CD4-positive, alpha-beta T cell (primary cell): ENCODE data around the gene ADAD1. TPM values are rescaled to one million over a fixed set of nuclear protein-coding genes. Genes with fewer than 3 reads are reported as not detected.
A peak's percentile ranks its signal among the peaks of the same experiment; 100 is the strongest.

Experiments used
- ATAC-seq: fragments of 200-7000 bp; cut with Tn5 transposase; one replicate; pipeline ENCODE4 v1.10.0; 2022; ENCODE audit warnings: mild to moderate bottlenecking; ENCODE audit not compliant: poor library complexity
- CTCF ChIA-PET: fragments of 350-600 bp; sonication (Branson Sonifier 250); formaldehyde crosslinking; loops from one replicate; lab custom pipeline; 2021; ENCODE audit warnings: antibody characterized with exemption, inconsistent platforms; lab: Charles Lee
- POLR2A ChIA-PET: fragments of 350-600 bp; sonication (Branson Sonifier 250); formaldehyde crosslinking; loops from one replicate; lab custom pipeline; 2021; ENCODE audit warnings: antibody characterized with exemption, inconsistent platforms; lab: Charles Lee
- DNase-seq, 14 experiments: peaks; one replicate each; pipeline ENCODE4 v3.0.0-alpha.2; 2013 to 2020; ENCODE audit warnings: mixed read lengths in 2 of 14
- H3K27ac ChIP-seq, 2 donors: one replicate each; pipeline versions ENCODE4 v1.5.1 to v1.7.0; 2013; ENCODE audit warnings: low read length in 2 of 2, low read depth in 1 of 2, mild to moderate bottlenecking in 1 of 2
- H3K27me3 ChIP-seq, 2 experiments: 1 replicate in 1 of 2; 2 replicates in 1 of 2; pipeline versions ENCODE4 v1.6.1 to v1.7.0; 2013; ENCODE audit warnings: low read length in 2 of 2, control low read depth in 1 of 2, mild to moderate bottlenecking in 1 of 2, moderate library complexity in 1 of 2; ENCODE audit not compliant: insufficient read depth in 2 of 2, control insufficient read depth in 1 of 2
- H3K36me3 ChIP-seq: one replicate; pipeline ENCODE4 v1.6.1; 2013; ENCODE audit warnings: low read length, control low read depth; ENCODE audit not compliant: insufficient read depth
- H3K4me1 ChIP-seq: one replicate; pipeline ENCODE4 v1.6.1; 2013; ENCODE audit warnings: low read length, control low read depth; ENCODE audit not compliant: insufficient read depth
- H3K4me3 ChIP-seq: one replicate; pipeline ENCODE4 v1.5.1; 2013; ENCODE audit warnings: mild to moderate bottlenecking, low read length, moderate library complexity
- H3K9me3 ChIP-seq, 2 experiments: 1 replicate in 1 of 2; 2 replicates in 1 of 2; pipeline versions ENCODE4 v1.6.1 to v1.7.0; 2013; ENCODE audit warnings: low read length in 2 of 2, mild to moderate bottlenecking in 2 of 2, control low read depth in 1 of 2, moderate library complexity in 1 of 2; ENCODE audit not compliant: control insufficient read depth in 1 of 2, insufficient read depth in 1 of 2
- H3K27ac Mint-ChIP-seq: one replicate; pipeline ENCODE4 v1.8.0; 2020; ENCODE audit warnings: mixed read lengths
- H3K27me3 Mint-ChIP-seq: one replicate; pipeline ENCODE4 v1.8.0; 2021; ENCODE audit warnings: mixed read lengths
- H3K36me3 Mint-ChIP-seq: one replicate; pipeline ENCODE4 v1.8.0; 2021; ENCODE audit warnings: low read depth, mixed read lengths
- H3K4me1 Mint-ChIP-seq: one replicate; pipeline ENCODE4 v1.8.0; 2021; ENCODE audit warnings: low read depth, mixed read lengths
- H3K4me3 Mint-ChIP-seq: one replicate; pipeline ENCODE4 v1.8.0; 2020; ENCODE audit warnings: mild to moderate bottlenecking, mixed read lengths
- H3K9me3 Mint-ChIP-seq: one replicate; pipeline ENCODE4 v1.8.0; 2020; ENCODE audit warnings: mixed read lengths
- CTCF ChIP-seq: fragments of 200-600 bp; IDR thresholded peaks from one replicate; pipeline ENCODE4 v1.8.0; 2022; ENCODE audit warnings: antibody characterized with exemption, mild to moderate bottlenecking
- intact Hi-C, 2 experiments: fragments of 100-400 bp; cut with DNase I in 1 of 2; cut with micrococcal nuclease in 1 of 2; formaldehyde crosslinking; loops; one replicate each; pipeline versions ENCODE4 v1.15.1 to v1.9.0; 2023 to 2025; cut with DNase I, micrococcal nuclease
- total RNA-seq, 174 experiments: library from RNA in 2 of 174; stranded (reverse) in 2 of 174; gene quantifications; one replicate each; pipeline ENCODE4 v1.2.3 and lab custom pipeline; 2021 to 2026

ADAD1 gene
- total RNA-seq, 2 experiments from 2014 or later = not detected

DNA sequence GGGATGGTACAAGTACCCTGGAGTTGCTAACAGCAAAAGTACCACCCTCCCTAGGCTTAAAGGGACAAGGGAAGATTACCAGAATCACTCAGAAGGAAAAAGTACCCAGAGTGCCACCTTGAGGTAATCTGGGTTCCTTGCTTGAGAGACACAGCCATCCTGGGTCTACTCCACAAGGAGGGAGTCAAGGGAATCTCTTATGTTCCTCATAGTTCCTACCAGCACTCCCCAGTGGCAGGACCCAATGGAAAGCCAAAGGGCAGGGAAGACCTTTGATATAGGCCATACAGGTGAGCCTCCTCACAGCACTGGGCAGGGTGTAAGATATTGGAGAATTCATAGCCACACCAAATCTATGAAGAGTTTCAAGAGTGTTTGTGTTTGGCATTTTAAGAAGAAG is 72.0 kb downstream of the ADAD1 start:
- Mint-ChIP-seq H3K27me3 (no peaks in the 10 kb centered on the region), H3K27ac (no peak overlapping the region), H3K4me3 (no peak overlapping the region), H3K9me3 (no peaks in the 10 kb centered on the region), H3K4me1 (peaks cover 34% of the 10 kb centered on the region), H3K36me3 (no peaks in the 10 kb centered on the region)
- peak in 6 of 14 experiments; percentile 1 to 43 (median 24) for DNase-seq
- no peaks in the 10 kb centered on the region for H3K9me3 ChIP-seq
- no peaks in the 10 kb centered on the region for H3K4me1 ChIP-seq
- H3K4me3 ChIP-seq = no peak overlapping the region
- ChIA-PET CTCF (no interaction called here), POLR2A (no interaction called here)
- intact Hi-C loops = loop anchor here (5.0 to 10.0 kb wide), 3 partner anchors 134 to 506 kb away; no protein-coding TSS in a partner anchor
- H3K36me3 ChIP-seq = no peaks in the 10 kb centered on the region
- H3K27ac ChIP-seq = no peak overlapping the region
- peak; percentile 49 for TF ChIP-seq CTCF
- no peaks in the 10 kb centered on the region for H3K27me3 ChIP-seq
- ATAC-seq = no peak

DNA sequence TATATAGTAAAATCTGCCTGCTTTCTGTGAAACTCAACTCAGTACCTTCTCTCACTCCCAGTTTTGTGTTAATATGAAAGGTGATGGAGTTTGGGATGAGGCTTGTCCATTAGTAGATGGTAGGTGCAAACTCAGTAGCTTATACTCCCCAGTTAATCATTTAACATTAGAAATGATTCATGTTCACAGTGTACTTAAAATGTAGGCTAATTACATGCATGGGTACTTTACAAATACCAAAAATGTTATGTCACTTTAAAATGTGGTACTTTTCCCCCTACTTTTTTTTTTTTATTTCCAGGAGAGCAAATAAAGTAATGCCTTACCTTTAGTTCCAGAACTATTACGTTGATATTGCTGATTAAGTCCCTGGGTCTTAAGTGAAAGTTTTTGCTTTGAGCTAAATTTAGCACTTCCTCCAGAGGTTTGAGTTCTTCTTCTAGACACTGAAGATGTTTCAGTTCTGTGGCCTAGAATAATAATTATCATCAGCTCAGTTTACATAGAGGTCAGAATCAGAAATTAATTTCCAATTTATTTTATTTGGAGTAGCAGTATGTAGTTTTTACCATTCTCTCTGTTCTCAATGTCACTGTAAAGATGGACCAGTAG is 74.7 kb downstream of the ADAD1 start:
- H3K9me3 Mint-ChIP-seq = no peaks in the 10 kb centered on the region
- no peak overlapping the region for H3K27ac ChIP-seq
- H3K4me1 Mint-ChIP-seq = peaks cover 58% of the 10 kb centered on the region
- H3K4me3 Mint-ChIP-seq = peak overlapping the region; percentile 26
- DNase-seq (peak in 1 of 14 experiments; percentile 32), ATAC-seq (no peak)
- no peaks in the 10 kb centered on the region for H3K36me3 ChIP-seq
- ChIA-PET POLR2A (interaction anchor here (0.7 kb wide), 1 partner anchor 583 kb away, joined by 4 read pairs; the partner anchor contains the start of gene BBS7), CTCF (no interaction called here)
- no peaks in the 10 kb centered on the region for H3K9me3 ChIP-seq
- no peaks in the 10 kb centered on the region for H3K27me3 ChIP-seq
- H3K27ac Mint-ChIP-seq = no peak overlapping the region
- no peaks in the 10 kb centered on the region for H3K4me1 ChIP-seq
- no peak overlapping the region for H3K4me3 ChIP-seq
- no peaks in the 10 kb centered on the region for H3K27me3 Mint-ChIP-seq
- intact Hi-C loops = loop anchor here (5.0 to 10.0 kb wide), 3 partner anchors 136 to 509 kb away; no protein-coding TSS in a partner anchor
- H3K36me3 Mint-ChIP-seq = peaks cover 2% of the 10 kb centered on the region
- no peak for TF ChIP-seq CTCF

DNA sequence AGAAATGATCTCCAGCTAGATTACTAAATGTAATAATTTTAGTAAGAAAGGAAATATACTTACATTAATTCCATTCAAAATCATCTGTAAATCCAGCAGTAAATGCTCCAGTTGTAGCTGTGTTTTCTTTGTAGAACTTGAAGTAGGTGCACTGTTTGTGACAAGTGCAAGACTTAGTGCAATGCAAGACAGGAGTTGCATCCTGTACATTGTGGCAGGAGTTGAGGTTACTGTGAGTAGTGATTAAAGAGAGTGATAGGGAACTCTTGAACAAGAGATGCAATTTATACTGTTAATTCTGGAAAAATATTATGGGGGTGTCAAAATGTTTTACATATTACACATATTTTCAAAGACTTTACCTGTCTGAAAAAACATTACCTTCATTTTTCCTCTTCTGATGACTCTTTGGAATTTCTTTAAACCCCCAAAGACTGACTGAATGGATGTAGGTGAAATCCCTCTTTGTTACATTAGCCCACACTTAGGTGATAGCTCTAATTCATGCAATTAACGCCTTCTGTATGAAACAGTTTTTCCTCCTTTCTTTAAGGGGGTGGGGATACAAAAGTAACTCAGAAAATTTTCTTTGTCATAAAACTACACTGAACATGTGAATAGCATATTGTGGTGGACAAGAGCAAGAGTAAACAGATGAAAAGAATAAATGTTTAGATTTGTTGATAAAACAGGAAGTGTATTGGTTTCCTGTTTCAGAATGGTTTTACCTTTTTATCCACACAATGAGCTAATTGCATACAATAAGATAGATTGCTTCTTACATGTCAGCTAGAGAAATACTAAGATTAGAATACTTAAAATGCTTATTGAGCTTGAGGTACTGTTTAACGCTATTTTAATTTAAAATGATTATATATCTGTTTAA is 77.7 kb downstream of the ADAD1 start, which contains the start of gene IL2:
IL2 (minus strand) TSS at position 495 of the 886 bp plus-strand sequence; CDS start at position 210, 285 bp downstream.
- CTCF ChIA-PET = no interaction called here
- Histone ChIP-seq H3K4me1 (peaks cover 2% of the 10 kb centered on the region), H3K4me3 (peak within 1 kb of the TSS; percentile 6), H3K27ac (peak within 1 kb of the TSS in 1 of 2 donors; percentile 33), H3K9me3 (no peaks in the 10 kb centered on the region), H3K27me3 (no peaks in the 10 kb centered on the region), H3K36me3 (no peaks in the 10 kb centered on the region)
- Mint-ChIP-seq H3K36me3 (peaks cover 5% of the 10 kb centered on the region), H3K4me3 (peak within 1 kb of the TSS; percentile 90), H3K27ac (peak within 1 kb of the TSS; percentile 69), H3K27me3 (no peaks in the 10 kb centered on the region), H3K9me3 (no peaks in the 10 kb centered on the region), H3K4me1 (peaks cover 60% of the 10 kb centered on the region)
- TF ChIP-seq CTCF = no peak
- POLR2A ChIA-PET = interaction anchor here (0.6 to 2.1 kb wide), 6 partner anchors 27 to 759 kb away, joined by 3 to 11 read pairs (median 4); partner anchors contain the start of genes ANXA5 and BBS12
- intact Hi-C loops = loop anchor here (10.0 kb wide), 2 partner anchors 142 to 512 kb away; no protein-coding TSS in a partner anchor
- DNase-seq = peak in 5 of 14 experiments; percentile 7 to 60 (median 36)
- ATAC-seq = peak; percentile 66
